Measurements from ENCODE around the gene PARD6G.

PARD6G gene

GRCh38 chr18:80158365-80158764, 88.9 kb downstream of the PARD6G start:
- Histone ChIP-seq H3K27me3 (no peaks in the 10 kb centered on the region), H3K9me3 (replicated peaks in 1 of 11) (peaks cover 6 to 10% (median 9%) of the 10 kb centered on the region in 11 experiments; a peak in 21 of 22 replicates), H3K36me3 (peaks cover 0 to under 1% (median 0%) of the 10 kb centered on the region in 11 experiments; a peak in 2 of 22 replicates), H4K20me1 (peaks cover 0 to 25% (median 0%) of the 10 kb centered on the region in 11 experiments; a peak in 8 of 22 replicates), H3K4me1 (peaks cover 10 to 37% (median 31%) of the 10 kb centered on the region in 10 experiments; a peak in 19 of 20 replicates), H3K4me2 (no peak overlapping the region), H3K9ac (no peak overlapping the region), H3K27ac (no peak overlapping the region), H3K4me3 (no peak overlapping the region)
- no peak for TF ChIP-seq Cebpa-rat (IDR thresholded peaks at IDR 0.05)

GRCh38 chr18:80157708-80158343, 89.5 kb downstream of the PARD6G start:
- no peak overlapping the region for H3K9ac ChIP-seq
- no peaks in the 10 kb centered on the region for H3K27me3 ChIP-seq
- no peak overlapping the region for H3K4me2 ChIP-seq
- H3K27ac ChIP-seq, result no peak overlapping the region
- H4K20me1 ChIP-seq, result peaks cover 0 to 25% (median 0%) of the 10 kb centered on the region in 11 experiments; a peak in 8 of 22 replicates
- peaks cover under 1 to 5% (median 3%) of the 10 kb centered on the region in 11 experiments; a peak in 11 of 22 replicates for H3K9me3 ChIP-seq (replicated peaks in 1 of 11)
- peaks cover 10 to 37% (median 31%) of the 10 kb centered on the region in 10 experiments; a peak in 19 of 20 replicates for H3K4me1 ChIP-seq
- H3K4me3 ChIP-seq, result no peak overlapping the region
- H3K36me3 ChIP-seq, result no peaks in the 10 kb centered on the region; a peak in 2 of 22 replicates
- no peak for TF ChIP-seq Cebpa-rat (IDR thresholded peaks at IDR 0.05)

GRCh38 chr18:80154293-80154692, 93.0 kb downstream of the PARD6G start:
- Histone ChIP-seq H3K4me2 (no peak overlapping the region), H3K9ac (no peak overlapping the region), H3K4me3 (no peak overlapping the region), H3K27ac (no peak overlapping the region), H4K20me1 (peaks cover 0 to 4% (median 0%) of the 10 kb centered on the region in 11 experiments; a peak in 1 of 22 replicates), H3K36me3 (no peaks in the 10 kb centered on the region), H3K27me3 (peaks cover 0 to 3% (median under 1%) of the 10 kb centered on the region in 11 experiments; a peak in 8 of 22 replicates), H3K9me3 (replicated peaks in 1 of 11) (no peaks in the 10 kb centered on the region), H3K4me1 (peaks cover 0 to 9% (median 5%) of the 10 kb centered on the region in 10 experiments; a peak in 16 of 20 replicates)
- TF ChIP-seq Cebpa-rat (IDR thresholded peaks at IDR 0.05), result no peak

GRCh38 chr18:80149667-80150066, 97.6 kb downstream of the PARD6G start:
- Histone ChIP-seq H3K36me3 (no peaks in the 10 kb centered on the region), H3K4me2 (no peak overlapping the region), H3K4me1 (peaks cover 12 to 26% (median 17%) of the 10 kb centered on the region in 10 experiments; a peak in 18 of 20 replicates), H4K20me1 (peaks cover 0 to 15% (median 0%) of the 10 kb centered on the region in 11 experiments; a peak in 4 of 22 replicates), H3K27ac (no peak overlapping the region), H3K9me3 (replicated peaks in 1 of 11) (no peaks in the 10 kb centered on the region), H3K9ac (no peak overlapping the region), H3K4me3 (no peak overlapping the region), H3K27me3 (peaks cover 29 to 49% (median 46%) of the 10 kb centered on the region in 11 experiments)
- no peak for TF ChIP-seq Cebpa-rat (IDR thresholded peaks at IDR 0.05)

GRCh38 chr18:80148326-80149199, 98.8 kb downstream of the PARD6G start:
- Histone ChIP-seq H3K9me3 (replicated peaks in 1 of 11) (no peaks in the 10 kb centered on the region), H3K4me1 (peaks cover 12 to 26% (median 18%) of the 10 kb centered on the region in 10 experiments; a peak in 18 of 20 replicates), H3K4me3 (peak overlapping the region; percentile 54 to 69 (median 60); a peak in 19 of 20 replicates), H4K20me1 (peaks cover 0 to 15% (median 0%) of the 10 kb centered on the region in 11 experiments; a peak in 5 of 22 replicates), H3K36me3 (no peaks in the 10 kb centered on the region), H3K4me2 (peak overlapping the region; percentile 67 to 95 (median 87)), H3K27me3 (peaks cover 29 to 53% (median 50%) of the 10 kb centered on the region in 11 experiments), H3K27ac (peak overlapping the region in 1 of 11 experiments; percentile 46; a peak in 1 of 22 replicates), H3K9ac (peak overlapping the region in 3 of 11 experiments; percentile 13 to 56 (median 16); a peak in 3 of 22 replicates)
- TF ChIP-seq Cebpa-rat (IDR thresholded peaks at IDR 0.05), result no peak

- Histone ChIP-seq H3K9me3 (replicated peaks in 1 of 11) (no peaks in the 10 kb centered on the region), H3K36me3 (peaks cover 0 to 1% (median 0%) of the 10 kb centered on the region in 11 experiments; a peak in 1 of 22 replicates), H3K27ac (peak overlapping the region in 1 of 11 experiments; percentile 46; a peak in 2 of 22 replicates), H3K4me2 (peak overlapping the region; percentile 67 to 95 (median 87)), H3K4me3 (peak overlapping the region; percentile 54 to 69 (median 60)), H3K27me3 (peaks cover 29 to 53% (median 50%) of the 10 kb centered on the region in 11 experiments), H3K9ac (peak overlapping the region; percentile 16 to 68 (median 49); a peak in 15 of 22 replicates), H4K20me1 (peaks cover 0 to 19% (median 0%) of the 10 kb centered on the region in 11 experiments; a peak in 5 of 22 replicates), H3K4me1 (peaks cover 12 to 26% (median 18%) of the 10 kb centered on the region in 10 experiments; a peak in 18 of 20 replicates)
- no peak for TF ChIP-seq Cebpa-rat (IDR thresholded peaks at IDR 0.05)
Measured at GRCh38 chr18:80147418-80148325, 99.6 kb downstream of the PARD6G start.

- peak overlapping the region; percentile 54 to 69 (median 60) for H3K4me3 ChIP-seq
- peaks cover 0 to 19% (median 1%) of the 10 kb centered on the region in 11 experiments; a peak in 6 of 22 replicates for H4K20me1 ChIP-seq
- peak overlapping the region; percentile 67 to 95 (median 87) for H3K4me2 ChIP-seq
- H3K27me3 ChIP-seq, result peaks cover 29 to 53% (median 50%) of the 10 kb centered on the region in 11 experiments
- no peak for TF ChIP-seq Cebpa-rat (IDR thresholded peaks at IDR 0.05)
- H3K27ac ChIP-seq, result peak overlapping the region in 1 of 11 experiments; percentile 46; a peak in 2 of 22 replicates
- peaks cover 12 to 26% (median 18%) of the 10 kb centered on the region in 10 experiments; a peak in 18 of 20 replicates for H3K4me1 ChIP-seq
- peak overlapping the region; percentile 2 to 68 (median 49); a peak in 13 of 22 replicates for H3K9ac ChIP-seq
- H3K36me3 ChIP-seq, result peaks cover 0 to 5% (median 0%) of the 10 kb centered on the region in 11 experiments; a peak in 1 of 22 replicates
- H3K9me3 ChIP-seq (replicated peaks in 1 of 11), result no peaks in the 10 kb centered on the region
Measured at GRCh38 chr18:80147037-80147417, 100.3 kb downstream of the PARD6G start.

Data from BLaER1 treated with 17β-estradiol and CSF1 and Interleukin-3, amounts not matched to agents 10 nM and 100 nM (cell line).